ENCODE data around the gene PHACTR4.
"Not testable (repeated sequence)": the region's sequence is repeated elsewhere in the genome, so short reads cannot be mapped to it uniquely, and the experiment has no call there.

PHACTR4 gene

GRCh38 chr1:28530456-28530855 is 160.9 kb downstream of the PHACTR4 start:
- no peak for DNase-seq

- no peak for DNase-seq
These were observed 165.1 kb downstream of the PHACTR4 start for GRCh38 chr1:28534671-28535070.

GRCh38 chr1:28535180-28535579 is 165.6 kb downstream of the PHACTR4 start:
- no peak for DNase-seq

GRCh38 chr1:28537457-28538199 is 168.1 kb downstream of the PHACTR4 start:
- no peak for DNase-seq

- DNase-seq = no peak
These were observed 168.7 kb downstream of the PHACTR4 start for GRCh38 chr1:28538286-28538685.

- DNase-seq = no peak
These were observed 171.1 kb downstream of the PHACTR4 start for GRCh38 chr1:28540651-28541050.

- DNase-seq = not testable (repeated sequence)
These were observed 172.0 kb downstream of the PHACTR4 start for GRCh38 chr1:28541414-28542015.

GRCh38 chr1:28545246-28545628 is 175.7 kb downstream of the PHACTR4 start:
- no peak for DNase-seq

GRCh38 chr1:28548318-28548717 is 178.8 kb downstream of the PHACTR4 start:
- DNase-seq = no peak
